NCI-H345 treated with DMSO at 0.1 percent for 48 hours (cell line): ENCODE results near the gene TCF12.
"Not testable (repeated sequence)": the region's sequence is repeated elsewhere in the genome, so short reads cannot be mapped to it uniquely, and the experiment has no call there.

Experiments
- DNase-seq: peaks from one replicate; lab custom pipeline; 2025; ENCODE audit not compliant: unreplicated experiment; lab: John Stamatoyannopoulos, UW

Gene TCF12

DNA sequence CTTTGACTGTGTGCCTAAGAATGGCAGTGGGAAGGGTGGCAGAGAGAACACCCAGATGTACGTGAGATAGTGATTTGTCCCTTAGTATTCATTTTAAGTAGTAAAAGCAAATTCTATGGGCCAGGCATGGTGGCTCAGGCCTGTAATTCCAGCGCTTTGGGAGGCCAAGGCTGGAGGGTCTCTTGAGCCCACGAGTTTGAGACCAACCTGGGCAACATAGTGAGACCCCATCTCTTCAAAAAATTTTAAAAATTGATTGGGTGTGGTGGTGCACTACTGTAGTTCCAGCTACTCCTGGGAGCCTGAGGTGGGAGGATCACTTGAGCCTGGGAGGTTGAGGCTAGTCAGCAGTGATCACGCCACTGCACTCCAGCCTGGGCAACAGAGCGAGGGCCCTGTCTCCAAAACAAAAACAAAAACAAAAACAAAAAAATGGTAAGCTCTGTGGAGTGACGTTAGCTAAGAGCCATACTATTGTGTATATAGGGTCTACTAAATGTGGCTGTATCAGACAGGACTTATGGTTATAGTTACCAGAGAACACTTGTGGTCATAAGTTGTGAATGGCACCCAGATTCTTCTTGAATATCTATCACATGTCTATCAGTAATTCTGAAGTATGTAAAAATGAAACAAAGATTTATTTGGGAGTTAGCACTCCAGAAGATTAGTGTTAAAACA lies 171.5 kb downstream of the TCF12 start:
- DNase-seq, result no peak

DNA sequence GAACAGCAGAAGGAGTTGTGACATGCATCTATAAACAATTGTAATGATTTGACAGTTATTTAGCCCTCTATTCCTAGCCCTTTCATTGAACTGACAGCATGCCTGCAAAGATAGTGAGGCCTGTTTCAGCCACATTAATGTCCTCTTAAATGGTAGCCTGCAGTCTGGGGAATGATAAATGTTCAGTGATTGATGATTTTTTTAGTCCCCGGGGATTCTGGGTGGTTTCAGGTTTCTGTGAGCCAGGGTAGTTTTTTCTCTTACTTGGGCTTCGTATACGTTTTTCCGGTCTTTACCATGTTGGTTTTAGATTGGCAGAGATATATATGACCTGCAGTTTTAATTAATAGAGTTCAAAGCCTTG lies 172.0 kb downstream of the TCF12 start:
- DNase-seq, result no peak

DNA sequence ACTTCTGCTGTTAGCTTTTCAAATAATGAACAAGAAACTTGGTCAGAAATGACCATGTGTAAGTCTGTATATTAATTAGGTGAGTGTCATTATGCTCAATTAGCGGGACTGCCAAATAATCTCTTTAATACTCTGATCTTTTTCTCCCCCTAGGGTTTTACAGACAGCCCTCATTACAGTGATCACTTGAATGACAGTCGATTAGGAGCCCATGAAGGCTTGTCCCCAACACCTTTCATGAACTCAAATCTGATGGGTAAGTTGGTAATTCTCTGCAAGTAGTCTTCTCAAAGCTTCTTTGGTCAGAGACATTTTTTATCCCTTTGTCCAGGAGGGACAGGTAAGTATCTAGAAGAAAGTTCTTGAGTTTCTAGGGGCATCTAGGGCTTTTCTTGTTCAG lies 173.2 kb downstream of the TCF12 start:
- DNase-seq, result no peak

DNA sequence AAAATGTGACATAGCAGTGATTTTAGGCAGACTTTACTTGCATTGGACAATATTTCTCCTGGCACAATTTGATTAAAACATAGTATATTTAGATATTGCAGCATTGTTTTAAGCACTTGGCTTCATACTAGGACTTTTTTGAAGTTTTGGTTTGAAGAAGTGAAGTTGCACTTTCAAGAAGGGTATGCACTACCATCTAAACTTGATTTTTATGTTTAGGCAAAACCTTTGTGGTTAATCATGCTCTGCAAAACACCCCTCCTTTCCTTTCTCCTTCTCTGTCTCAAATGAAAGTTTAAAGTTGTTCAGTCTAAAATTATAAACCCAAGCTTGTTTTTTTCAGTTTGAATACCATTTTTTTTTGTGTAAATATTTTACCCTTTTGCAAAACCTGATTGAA lies 173.8 kb downstream of the TCF12 start:
- no peak for DNase-seq

DNA sequence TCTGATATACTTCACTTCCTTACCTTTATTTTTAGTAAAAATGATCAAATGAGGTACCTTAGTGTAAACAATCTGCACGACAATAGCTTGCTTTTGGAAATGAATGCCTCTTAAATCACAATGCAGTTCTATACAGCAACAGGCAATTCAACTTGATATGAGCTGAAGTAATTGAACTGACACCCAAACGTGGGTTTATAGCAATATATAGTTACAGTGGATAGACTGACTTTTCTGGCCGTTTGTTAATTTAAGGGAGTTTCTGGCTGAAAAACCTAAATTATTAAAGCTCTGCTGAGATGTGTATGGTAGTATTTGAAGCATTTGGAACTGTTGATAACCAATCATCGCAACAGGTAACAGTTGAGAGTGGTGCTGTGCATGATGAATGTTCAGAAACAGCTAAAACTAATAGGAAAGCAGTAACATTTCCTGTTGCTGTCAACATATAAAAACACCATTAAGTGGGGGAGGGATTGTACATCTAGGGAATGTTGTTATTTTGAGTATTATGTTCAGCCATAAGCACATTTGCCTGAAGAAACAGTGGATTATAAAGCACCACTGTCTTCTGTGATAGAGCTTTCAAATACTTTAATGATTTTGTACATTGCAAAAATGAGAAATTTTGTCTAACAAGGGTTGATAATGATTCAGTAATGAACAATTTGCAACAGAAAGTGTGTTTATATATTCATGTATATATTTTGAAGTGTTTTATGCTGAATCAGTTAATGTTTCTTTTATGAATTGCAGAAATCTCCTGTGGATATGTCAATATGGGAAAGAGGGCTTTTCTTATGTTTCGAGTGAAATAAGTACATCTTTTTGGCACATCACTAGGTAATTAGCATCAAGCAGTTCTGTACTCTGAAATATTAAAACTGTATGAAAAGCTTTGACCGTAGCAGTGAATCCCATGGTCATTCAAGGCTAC lies 176.1 kb downstream of the TCF12 start:
- no peak for DNase-seq

DNA sequence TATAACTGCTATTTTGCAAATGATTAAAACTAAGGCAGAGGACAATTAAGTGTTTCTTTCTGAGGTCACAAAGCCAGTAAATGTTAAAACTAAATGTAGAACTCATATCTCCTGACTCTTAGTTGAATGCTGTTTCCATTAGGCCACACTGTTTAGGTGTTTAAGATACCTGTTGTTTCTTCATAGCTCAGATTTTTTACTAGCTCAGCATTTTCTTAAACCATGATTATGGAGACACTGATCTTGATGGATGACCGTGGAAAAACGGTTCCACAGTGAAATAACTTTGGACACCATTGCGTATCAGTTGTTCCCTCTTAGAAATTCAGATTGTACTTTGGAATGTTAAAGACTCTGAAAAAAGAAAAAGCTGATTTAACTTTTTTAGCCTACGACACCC lies 177.5 kb downstream of the TCF12 start:
- DNase-seq, result no peak

DNA sequence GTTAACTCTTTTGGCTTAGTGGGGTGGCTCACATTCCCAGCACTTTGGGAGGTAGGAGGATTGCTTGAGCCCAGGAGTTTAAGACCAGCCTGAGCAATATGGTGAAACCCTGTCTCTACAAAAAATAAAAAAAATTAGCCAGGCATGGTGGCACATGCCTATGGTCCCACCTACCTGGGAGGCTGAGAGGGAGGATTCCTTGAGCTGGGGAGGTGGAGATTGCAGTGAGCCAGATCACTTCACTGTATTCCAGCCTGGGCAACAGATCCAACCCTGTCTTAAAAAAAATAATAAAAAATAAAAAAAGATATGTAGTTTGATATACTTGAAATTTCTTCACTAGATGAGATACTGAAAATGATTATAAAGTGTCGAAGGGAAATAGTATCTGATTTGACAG lies 178.8 kb downstream of the TCF12 start:
- DNase-seq, result no peak

DNA sequence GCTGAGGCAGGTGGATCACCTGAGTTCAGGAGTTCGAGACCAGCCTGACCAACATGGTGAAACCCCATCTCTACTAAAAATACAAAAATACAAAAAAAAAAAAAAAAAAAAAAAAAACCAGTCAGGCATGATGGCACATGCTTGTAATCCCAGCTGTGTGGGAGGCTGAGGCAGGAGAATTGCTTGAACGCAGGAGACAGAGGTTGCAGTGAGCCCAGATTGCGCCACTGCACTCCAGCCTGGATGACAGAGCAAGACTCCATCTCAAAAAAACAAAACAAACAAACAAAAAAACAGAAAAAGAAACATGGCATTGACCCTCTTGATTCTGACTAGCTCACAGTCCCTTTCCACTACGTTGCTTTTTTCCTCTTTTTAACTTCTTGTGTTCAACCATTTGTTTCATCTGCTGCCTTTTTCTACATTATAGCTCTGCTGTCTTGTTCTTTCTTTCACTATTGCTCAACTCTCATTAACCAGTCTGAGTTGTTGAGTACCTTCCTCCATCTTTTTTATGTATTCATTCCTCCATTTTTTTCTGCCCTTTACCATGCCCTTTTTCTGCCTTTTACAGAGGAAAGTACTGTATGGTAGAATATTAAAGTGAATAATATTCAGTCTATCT lies 179.6 kb downstream of the TCF12 start:
- DNase-seq, result not testable (repeated sequence)

DNA sequence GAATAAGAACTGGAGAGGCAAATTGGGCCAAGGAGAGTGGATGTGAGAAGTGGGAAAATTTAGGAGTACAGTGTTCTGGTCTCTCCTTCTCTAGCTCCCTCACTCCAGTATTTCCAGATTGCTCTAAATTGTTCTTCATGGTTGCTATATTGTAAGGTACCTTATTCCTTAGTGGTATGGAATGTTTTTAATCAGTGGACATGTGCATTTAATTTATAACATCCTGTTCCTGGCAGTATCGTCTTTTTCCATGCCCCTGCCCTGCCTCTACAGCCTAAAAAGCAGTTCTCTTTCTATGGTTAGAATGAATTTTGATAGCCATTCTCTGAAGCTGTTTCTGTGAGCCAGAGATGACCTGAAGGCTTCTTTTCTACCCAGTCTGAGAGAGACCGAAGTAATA lies 180.5 kb downstream of the TCF12 start:
- DNase-seq, result no peak

DNA sequence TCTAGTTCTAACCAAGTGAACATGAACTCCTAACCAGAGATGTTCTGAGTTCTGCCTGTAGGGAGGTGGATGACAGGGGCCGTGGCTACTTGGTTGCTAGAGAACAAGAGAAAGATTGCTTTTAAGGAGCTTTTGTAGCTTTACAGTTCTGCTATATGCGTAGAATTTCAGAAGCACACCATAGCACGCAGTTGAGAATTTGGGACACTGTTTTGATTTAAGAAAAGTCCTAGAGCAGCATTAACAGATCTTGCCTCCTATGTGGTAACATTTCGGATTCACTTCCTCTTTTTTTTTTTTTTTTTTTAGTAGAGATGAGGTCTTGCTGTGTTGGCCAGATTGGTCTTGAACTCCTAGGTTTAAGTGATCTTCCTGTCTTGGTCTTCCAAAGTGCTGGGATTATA lies 181.7 kb downstream of the TCF12 start:
- no peak for DNase-seq

DNA sequence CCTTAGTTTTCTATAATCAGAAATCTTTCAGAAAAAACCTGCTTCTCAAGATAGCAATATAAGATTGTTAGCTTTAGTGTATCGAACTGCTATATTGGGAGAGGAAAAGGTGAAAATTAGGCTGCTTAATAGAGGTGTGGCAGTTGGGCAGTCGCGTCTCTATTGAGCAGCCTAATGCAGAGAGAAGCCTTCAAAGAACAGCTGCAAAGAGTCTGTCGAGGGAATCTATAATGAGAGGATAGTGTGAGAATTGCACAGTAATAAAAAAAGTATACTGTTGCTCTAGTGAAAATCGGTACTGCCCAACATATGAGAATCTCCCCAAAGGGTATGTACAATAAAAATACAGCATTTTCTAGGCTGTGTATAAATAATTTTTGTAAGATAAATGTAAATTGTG lies 184.4 kb downstream of the TCF12 start:
- DNase-seq, result no peak

DNA sequence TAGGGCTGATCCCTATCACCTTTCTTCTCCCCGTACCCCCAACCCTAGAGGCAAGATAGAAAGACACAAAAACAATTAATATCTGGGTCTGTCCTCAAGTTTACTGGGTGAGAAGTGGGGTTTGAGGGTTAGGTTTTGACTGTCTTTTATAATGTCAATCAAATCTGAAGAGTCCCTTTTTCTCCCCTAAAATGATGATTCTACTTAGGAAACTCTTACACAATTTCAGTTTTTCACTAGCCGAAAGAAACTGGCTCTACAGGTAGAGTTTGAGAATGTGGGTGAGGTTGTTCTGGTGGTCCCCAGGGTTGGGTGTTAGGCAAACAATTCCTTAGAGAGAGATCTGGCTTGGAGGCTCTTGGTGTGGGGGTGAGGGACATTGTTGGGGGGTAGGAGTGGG lies 189.9 kb downstream of the TCF12 start:
- no peak for DNase-seq

DNA sequence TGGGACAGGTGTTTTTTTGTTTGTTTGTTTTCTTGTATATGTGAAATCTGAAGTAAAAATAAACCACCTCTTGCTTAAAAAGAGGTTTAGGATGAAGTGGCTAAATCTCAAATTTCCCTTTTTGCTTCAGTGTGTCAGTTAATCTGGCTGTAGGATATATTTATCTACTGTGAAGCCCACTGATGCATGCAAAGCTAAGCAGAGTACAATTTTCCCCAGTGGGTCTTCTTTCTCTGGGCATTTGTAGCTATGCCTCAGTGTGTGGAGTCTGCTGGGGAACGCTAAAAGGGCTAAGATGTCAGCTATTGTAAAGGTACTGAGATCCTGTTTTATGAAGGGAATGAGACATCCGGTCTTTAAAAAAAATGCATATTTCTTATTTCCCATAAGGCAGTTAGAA lies 190.6 kb downstream of the TCF12 start:
- DNase-seq, result no peak

DNA sequence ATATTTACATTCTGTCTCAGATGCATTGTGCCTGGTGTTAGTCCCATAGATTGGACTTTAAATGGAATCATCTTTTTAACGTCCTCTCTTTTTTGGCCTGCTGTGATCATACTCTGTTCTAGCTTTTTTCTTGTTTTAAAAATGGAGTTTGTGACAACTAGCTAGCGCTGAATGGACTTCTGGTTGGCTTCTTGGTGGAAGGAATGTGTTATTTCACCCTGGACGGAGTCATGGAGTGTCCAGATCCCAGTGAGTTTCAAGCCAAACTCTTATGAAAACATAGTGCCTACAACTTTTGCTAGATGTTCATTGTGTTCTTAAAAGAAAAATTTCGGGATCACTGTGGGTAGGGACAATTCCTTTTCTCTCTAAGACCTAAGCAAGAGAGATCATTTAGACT lies 192.6 kb downstream of the TCF12 start:
- DNase-seq, result no peak

DNA sequence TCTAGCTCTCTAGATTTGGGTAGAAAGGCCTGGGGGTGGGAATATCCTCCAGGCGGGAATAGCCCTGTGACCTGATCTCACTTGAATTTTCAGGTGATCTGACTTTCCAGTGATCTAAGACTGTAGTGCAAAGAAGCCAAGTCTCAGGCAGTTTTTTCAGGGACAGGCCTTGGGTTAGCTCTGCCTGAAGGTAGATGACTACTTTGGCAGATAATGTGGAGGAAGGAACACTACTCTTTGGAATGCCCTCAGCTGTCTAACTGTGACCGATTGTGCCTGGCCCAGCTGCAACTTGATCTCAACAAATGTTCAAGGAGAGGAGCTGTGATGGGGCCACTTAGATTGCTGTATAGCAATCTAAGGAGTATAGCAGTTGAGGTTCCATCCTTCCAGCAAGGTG lies 193.7 kb downstream of the TCF12 start:
- DNase-seq, result no peak

DNA sequence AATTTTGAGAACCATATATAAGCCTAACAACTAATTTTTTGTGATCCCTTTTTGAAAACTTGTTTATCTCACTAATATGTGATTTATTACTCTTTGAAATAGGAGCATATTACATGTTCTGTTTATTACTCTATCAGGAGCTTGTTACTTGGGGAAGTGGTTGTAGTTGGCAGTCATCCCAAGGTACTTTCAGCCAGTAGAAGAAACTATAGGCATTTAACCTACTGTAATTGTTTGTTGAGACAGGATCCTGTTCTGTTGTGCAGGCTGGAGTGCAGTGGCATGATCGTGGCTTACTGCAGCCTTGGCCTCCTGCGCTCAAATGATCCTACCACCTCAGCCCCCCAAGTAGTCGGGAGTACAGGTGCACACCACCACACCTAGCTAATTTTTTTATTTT lies 195.6 kb downstream of the TCF12 start:
- no peak for DNase-seq

DNA sequence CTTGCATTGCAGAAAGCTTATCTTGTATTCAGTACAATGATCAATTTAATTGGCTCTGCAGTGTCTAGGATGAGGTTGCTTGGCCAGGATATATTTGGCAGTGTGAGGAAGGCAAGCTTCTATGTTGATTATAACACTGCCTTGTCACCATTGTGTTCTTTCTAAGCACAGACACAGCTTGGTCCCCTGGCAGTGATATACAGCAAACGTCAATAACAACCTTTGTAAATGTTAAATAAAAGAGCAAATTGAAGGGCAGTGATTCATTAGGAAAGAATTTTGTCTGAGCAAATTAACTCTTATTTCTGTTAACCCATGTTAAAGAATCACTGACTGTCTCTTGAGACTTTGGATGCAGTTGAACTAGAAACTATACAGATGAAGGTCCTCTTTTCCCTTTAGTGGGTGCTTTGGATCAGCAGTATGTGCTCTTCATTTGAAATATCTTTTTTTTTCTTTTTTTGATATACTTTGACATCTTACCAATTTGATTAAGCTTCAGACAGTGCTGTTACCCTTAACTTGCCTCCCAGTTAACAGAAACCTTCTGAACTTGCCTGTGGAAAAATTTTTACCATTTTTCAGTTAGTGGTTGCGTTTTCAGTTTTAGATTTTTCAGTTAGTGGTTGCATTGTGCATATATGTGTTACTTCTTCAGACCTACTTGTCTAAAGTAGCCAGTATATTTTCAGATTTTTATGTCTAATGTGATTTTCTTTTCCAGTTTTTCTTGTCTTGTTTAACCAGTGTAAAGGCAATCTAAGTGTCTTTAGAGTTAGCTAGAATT lies 199.8 kb downstream of the TCF12 start:
- DNase-seq, result no peak

DNA sequence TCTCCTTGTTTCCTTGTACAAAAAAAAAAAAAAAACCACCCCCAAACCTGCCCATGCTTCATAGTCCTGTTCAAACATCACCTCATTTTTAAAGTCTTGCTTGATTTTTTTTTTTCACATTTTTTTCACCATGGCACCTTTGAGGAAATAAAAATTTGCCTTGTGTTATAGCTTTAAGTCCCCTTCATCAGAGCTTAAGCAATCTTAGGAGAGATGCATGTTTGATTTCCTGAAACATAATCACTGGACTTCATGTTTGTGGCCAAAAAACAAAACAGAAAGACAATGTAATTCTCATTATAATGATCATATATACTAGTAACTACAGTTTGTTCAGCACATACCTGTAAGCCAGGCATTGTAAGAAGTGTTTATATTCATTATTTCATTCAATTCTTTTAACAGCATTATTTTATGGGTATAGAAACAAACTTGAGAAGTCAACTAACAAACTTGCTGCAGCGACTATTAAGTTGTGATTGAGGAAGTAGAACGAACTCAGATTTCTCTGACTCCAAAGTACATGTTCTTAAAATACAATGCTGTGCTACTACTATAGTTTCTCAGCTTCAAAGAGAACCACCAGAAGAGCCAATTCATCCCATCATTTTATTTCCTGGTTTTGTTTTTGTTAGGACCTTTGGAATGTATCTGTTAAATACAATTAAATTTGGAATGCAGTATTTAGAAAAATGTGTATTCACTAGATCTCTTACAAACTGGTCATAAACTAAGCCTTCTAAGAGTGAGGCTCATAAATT lies 203.8 kb downstream of the TCF12 start:
- no peak for DNase-seq

DNA sequence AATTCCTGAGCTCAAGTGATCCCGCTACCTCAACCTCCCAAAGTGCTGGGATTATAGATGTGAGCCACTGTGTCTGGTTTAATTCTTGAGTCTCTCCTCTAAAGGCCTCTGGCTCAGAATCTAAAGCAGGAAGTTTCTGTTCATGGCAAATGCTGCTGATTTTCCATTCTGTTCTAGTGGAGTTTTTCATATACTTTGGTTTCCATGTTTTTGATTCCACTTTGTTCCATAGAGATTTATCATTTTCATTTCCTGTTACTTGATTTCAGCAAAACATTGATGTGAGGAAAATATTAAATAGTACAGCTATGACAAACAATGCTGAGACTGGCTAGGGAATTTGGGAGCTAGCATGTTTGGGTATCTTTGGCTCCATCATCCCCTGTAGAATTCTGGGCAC lies 205.6 kb downstream of the TCF12 start:
- no peak for DNase-seq

DNA sequence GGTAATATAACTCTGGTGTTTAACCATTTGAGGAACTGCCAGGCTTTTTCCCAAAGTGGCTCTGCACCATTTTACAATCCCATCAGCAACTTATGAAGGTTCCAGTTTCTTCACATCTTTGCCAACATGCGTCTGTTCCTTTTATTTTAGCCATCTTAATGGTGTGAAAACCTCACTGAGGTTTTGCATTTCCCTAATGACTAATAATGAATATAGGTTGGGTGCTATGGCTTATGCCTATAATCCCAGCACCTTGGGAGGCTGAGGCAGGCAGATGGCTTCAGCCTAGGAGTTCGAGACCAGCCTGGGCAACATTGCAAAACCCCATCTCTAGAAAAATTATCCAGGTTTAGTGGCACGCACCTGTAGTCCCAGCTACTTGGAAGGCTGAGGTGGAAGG lies 210.6 kb downstream of the TCF12 start:
- no peak for DNase-seq

DNA sequence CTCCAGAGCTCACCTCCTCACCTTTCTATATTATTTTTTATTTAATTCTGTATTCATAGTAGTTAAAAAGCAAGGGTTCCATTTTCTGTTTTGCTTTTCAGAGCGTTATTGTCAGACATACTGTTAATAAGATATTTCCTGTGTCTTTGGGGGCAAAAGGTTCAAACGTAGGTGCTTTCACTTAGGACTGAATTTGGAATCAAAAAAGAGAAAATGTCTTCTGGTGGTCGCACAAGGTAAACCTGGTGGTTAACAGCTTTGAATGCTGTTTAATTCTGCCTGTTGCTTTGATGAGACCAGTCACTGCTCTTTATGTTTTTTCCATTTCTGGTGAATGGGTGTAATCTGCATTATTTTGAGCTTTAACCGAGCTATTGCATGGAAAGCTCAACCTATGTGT lies 212.5 kb downstream of the TCF12 start:
- no peak for DNase-seq
